Neural cell (in vitro differentiated cells): ENCODE measurements around the gene VAV2. TPM values are rescaled to one million over a fixed set of nuclear protein-coding genes. Genes with fewer than 3 reads are reported as not detected.

ENCODE experiments used
- H2AFZ ChIP-seq: fragments of 200-600, 300-800 bp; sonication (generic), shearing (Covaris generic); 2 replicates; pipeline ENCODE4 v1.6.0; 2014; ENCODE audit warnings: low read depth, mild to moderate bottlenecking, antibody characterized with exemption, low read length, moderate library complexity
- H3F3A ChIP-seq: fragments of 200-600 bp; shearing (Covaris generic); 2 replicates; pipeline ENCODE4 v1.6.1; 2016; ENCODE audit warnings: mild to moderate bottlenecking, moderate library complexity, mixed read lengths, antibody characterized with exemption, low read length; ENCODE audit not compliant: insufficient read depth, poor library complexity, severe bottlenecking
- H3K27ac ChIP-seq: fragments of 200-600, 300-800 bp; sonication (generic), shearing (Covaris generic); 2 replicates; pipeline ENCODE4 v1.5.1; 2014; ENCODE audit warnings: mild to moderate bottlenecking, low read length, moderate library complexity
- H3K27me3 ChIP-seq: fragments of 300-800, 200-600 bp; sonication (generic), shearing (Covaris generic); 2 replicates; pipeline ENCODE4 v1.6.0; 2014; ENCODE audit warnings: mild to moderate bottlenecking, low read depth, low read length, moderate library complexity; ENCODE audit not compliant: insufficient read depth
- H3K36me3 ChIP-seq: fragments of 300-800, 200-600 bp; sonication (generic), shearing (Covaris generic); 2 replicates; pipeline ENCODE4 v1.5.1; 2014; ENCODE audit warnings: mild to moderate bottlenecking, antibody characterized with exemption, low read length, moderate library complexity; ENCODE audit not compliant: insufficient read depth
- H3K4me2 ChIP-seq: fragments of 300-800, 200-600 bp; sonication (generic), shearing (Covaris generic); 2 replicates; pipeline ENCODE4 v1.6.0; 2014; ENCODE audit warnings: mild to moderate bottlenecking, low read length
- H3K4me3 ChIP-seq: fragments of 300-800, 200-600 bp; sonication (generic), shearing (Covaris generic); 2 replicates; pipeline ENCODE4 v1.5.1; 2014; ENCODE audit warnings: mild to moderate bottlenecking, low read length, moderate library complexity
- H3K79me2 ChIP-seq: fragments of 200-600 bp; shearing (Covaris generic); replicated peaks from 2 replicates; pipeline ENCODE4 v1.6.0; 2014; ENCODE audit warnings: mild to moderate bottlenecking, low read length, moderate library complexity; ENCODE audit not compliant: insufficient read depth
- H3K9ac ChIP-seq: fragments of 300-800, 200-600 bp; sonication (generic), shearing (Covaris generic); 2 replicates; pipeline ENCODE4 v1.6.1; 2016; ENCODE audit warnings: mild to moderate bottlenecking, low read length, mixed read lengths
- H3K9me2 ChIP-seq: fragments of 200-600 bp; shearing (Covaris generic); 2 replicates; pipeline ENCODE4 v1.6.1; 2016; ENCODE audit warnings: mild to moderate bottlenecking, low read length, mixed read lengths; ENCODE audit not compliant: insufficient read depth
- H3K9me3 ChIP-seq: fragments of 200-600, 300-800 bp; sonication (generic), shearing (Covaris generic); 2 replicates; pipeline ENCODE4 v1.6.1; 2016; ENCODE audit warnings: mild to moderate bottlenecking, mixed run types, low read length, moderate library complexity, mixed read lengths
- H4K20me1 ChIP-seq: fragments of 200-600 bp; shearing (Covaris generic); 2 replicates; pipeline ENCODE4 v1.6.1; 2016; ENCODE audit warnings: mild to moderate bottlenecking, mixed run types; ENCODE audit not compliant: insufficient read depth
- CTCF ChIP-seq: fragments of 450-650 bp; IDR thresholded peaks from 2 replicates; pipeline ENCODE4 v1.5.1; 2014; ENCODE audit warnings: antibody characterized with exemption, mild to moderate bottlenecking, moderate library complexity; ENCODE audit not compliant: poor library complexity, severe bottlenecking
- EP300 ChIP-seq: fragments of 450-650 bp; conservative IDR thresholded peaks from 2 replicates; pipeline ENCODE4 v1.6.1; 2014; ENCODE audit warnings: antibody characterized with exemption, mild to moderate bottlenecking, moderate library complexity; ENCODE audit not compliant: poor library complexity, severe bottlenecking
- EZH2 ChIP-seq: fragments of 200-600, 300-800 bp; shearing (Covaris generic), sonication (generic); IDR thresholded peaks from 2 replicates; pipeline ENCODE4 v1.6.1; 2014; ENCODE audit warnings: antibody characterized with exemption, low read length, borderline replicate concordance, mild to moderate bottlenecking; ENCODE audit not compliant: insufficient read depth, poor library complexity, severe bottlenecking
- MXI1 ChIP-seq: fragments of 450-650 bp; conservative IDR thresholded peaks from 2 replicates; pipeline ENCODE4 v1.6.1; 2014; ENCODE audit warnings: antibody characterized with exemption, mild to moderate bottlenecking; ENCODE audit not compliant: poor library complexity, severe bottlenecking
- POLR2AphosphoS5 ChIP-seq: IDR thresholded peaks from 2 replicates; pipeline ENCODE4 v1.6.1; 2012
- RAD21 ChIP-seq: fragments of 450-650 bp; conservative IDR thresholded peaks from 2 replicates; pipeline ENCODE4 v1.6.1; 2014; ENCODE audit warnings: antibody characterized with exemption, mild to moderate bottlenecking, moderate library complexity
- REST ChIP-seq: IDR thresholded peaks from 2 replicates; pipeline ENCODE4 v1.6.1; 2012; ENCODE audit warnings: borderline replicate concordance
- SMC3 ChIP-seq: fragments of 450-650 bp; conservative IDR thresholded peaks from 2 replicates; pipeline ENCODE4 v1.6.1; 2014; ENCODE audit warnings: antibody characterized with exemption, mild to moderate bottlenecking, moderate library complexity; ENCODE audit not compliant: poor library complexity
- TAF1 ChIP-seq: IDR thresholded peaks from 2 replicates; pipeline ENCODE4 v1.6.1; 2012; ENCODE audit warnings: low read depth
- polyA plus RNA-seq: library from polyadenylated mRNA; depleted of rRNA; stranded (reverse); fragments of >200 nt; gene quantifications from 2 replicates; pipeline ENCODE4 v1.2.3, GENCODE V29; 2014

Gene VAV2
- polyA plus RNA-seq, 1 donor from 2014 or later: 35.2 TPM

- no peak for TF ChIP-seq SMC3
- TF ChIP-seq REST: no peak
- TF ChIP-seq TAF1: no peak
- TF ChIP-seq EP300: no peak
- TF ChIP-seq RAD21: no peak
- no peak for TF ChIP-seq POLR2AphosphoS5
- no peak for TF ChIP-seq MXI1
- Histone ChIP-seq H3K9ac (peak overlapping the region; percentile 14), H3K4me2 (no peak overlapping the region), H3K9me2 (no peaks in the 10 kb centered on the region), H3F3A (no peaks in the 10 kb centered on the region), H3K4me3 (no peak overlapping the region), H3K27ac (peak overlapping the region; percentile 37), H3K27me3 (no peaks in the 10 kb centered on the region), H3K9me3 (no peaks in the 10 kb centered on the region), H3K36me3 (no peaks in the 10 kb centered on the region), H3K79me2 (no peaks in the 10 kb centered on the region), H2AFZ (no peak overlapping the region), H4K20me1 (no peaks in the 10 kb centered on the region)
Measured at GRCh38 chr9:133825555-133826218, 166.4 kb downstream of the VAV2 start.

- no peak overlapping the region for H3K4me2 ChIP-seq
- no peaks in the 10 kb centered on the region for H3F3A ChIP-seq
- H3K9ac ChIP-seq: no peak overlapping the region
- H3K79me2 ChIP-seq: no peaks in the 10 kb centered on the region
- H3K9me2 ChIP-seq: no peaks in the 10 kb centered on the region
- no peak overlapping the region for H3K27ac ChIP-seq
- no peaks in the 10 kb centered on the region for H3K9me3 ChIP-seq
- H3K4me3 ChIP-seq: no peak overlapping the region
- H3K36me3 ChIP-seq: no peaks in the 10 kb centered on the region
- no peaks in the 10 kb centered on the region for H3K27me3 ChIP-seq
- H2AFZ ChIP-seq: no peak overlapping the region
- TF ChIP-seq POLR2AphosphoS5 (no peak), MXI1 (no peak), EZH2 (no peak), REST (no peak), SMC3 (no peak), RAD21 (no peak), EP300 (no peak), CTCF (no peak), TAF1 (no peak)
- no peaks in the 10 kb centered on the region for H4K20me1 ChIP-seq
Measured at GRCh38 chr9:133824802-133825186, 167.3 kb downstream of the VAV2 start.
